NCI-H1105 treated with DMSO at 0.1 percent for 48 hours (cell line): ENCODE results near the gene LRRC3.

Source experiments
- DNase-seq: peaks from one replicate; lab custom pipeline; 2025; lab: John Stamatoyannopoulos, UW

LRRC3 gene

DNA sequence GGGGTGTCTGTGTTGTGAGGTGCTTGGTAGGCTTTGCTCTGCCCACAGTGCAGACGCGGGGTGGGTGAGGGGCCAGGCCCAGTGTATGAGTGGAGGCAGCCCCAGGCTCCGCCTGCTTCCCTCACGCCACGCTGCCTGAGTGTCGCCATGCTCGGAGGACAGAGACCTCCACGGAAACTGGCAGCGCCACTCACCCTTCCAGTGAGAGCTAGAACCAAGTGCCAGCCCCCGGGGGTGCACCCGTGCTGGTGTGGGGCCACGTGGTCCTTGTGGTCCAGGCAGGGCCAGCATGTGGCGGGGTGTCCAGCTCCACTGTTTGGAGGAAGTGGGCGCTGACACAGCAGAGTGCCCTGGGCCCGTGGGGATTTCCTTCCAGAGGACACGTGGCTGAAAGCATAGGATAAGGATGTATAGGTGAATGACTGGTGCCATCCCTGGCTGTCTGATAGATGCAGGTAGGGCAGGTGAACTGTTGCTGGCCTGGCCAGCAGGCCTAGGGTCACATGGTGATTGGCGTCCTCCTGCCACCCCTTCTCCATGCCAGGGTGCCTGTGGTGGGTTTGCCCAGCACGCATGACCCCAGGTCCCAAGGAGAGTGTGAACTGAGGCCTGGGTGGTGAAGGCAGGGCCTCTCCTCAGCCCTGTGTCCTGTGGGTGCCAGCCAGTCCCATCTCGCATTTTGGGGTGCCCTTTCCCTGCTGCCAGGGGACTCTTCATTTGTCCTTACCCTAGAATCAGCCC lies 3.8 kb downstream of the LRRC3 start:
- no peak for DNase-seq

DNA sequence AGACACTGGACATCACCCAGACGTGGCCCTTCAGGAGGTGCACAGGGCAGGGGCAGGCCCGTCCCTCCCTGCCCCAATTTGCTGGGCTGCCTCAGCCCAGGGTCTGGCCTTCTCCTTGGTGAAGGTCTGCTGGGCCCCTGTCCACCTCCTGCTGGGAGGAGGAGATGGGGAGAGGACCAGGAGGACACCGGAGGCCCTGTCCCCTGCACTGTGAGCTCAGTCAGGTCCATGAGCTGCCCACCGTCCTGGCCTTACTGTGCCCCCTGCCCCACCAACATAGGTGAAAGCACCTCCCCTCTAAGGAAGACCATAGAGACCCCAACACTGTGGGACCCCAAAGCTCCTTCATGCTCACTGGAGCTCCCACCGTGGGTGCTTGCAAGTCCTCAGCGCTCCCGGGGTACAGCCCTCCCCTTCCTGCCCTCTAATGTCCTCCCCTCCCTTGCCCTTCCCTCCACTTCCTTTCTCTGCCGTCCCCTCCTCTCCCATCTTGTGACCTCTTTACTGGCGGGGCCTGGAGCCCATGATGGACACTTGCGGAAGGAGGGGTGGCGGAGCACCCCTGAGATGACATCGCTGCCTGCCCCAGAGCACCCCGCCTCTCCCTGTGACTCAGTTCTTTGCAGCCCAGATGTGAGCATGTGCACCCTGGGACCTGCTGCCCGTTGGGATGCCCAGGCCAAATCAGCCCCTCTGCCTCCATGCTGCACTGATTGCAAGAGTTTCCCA lies 4.6 kb downstream of the LRRC3 start:
- no peak for DNase-seq

DNA sequence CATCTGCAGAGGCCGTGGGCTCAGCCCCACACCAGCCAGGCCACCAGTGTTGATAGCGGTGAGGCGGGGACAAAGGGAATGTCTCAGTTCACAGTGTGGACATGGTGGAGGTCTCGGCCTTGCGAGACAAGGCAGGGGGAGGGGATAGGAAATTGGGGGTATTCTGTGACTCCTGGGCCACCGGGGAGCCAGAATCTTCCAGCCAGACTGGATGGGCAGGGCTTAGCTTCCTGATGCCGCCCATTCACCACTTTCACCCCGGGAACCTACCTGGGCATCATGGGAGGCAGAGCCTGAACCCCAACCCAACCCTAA lies 5.1 kb downstream of the LRRC3 start:
- no peak for DNase-seq

DNA sequence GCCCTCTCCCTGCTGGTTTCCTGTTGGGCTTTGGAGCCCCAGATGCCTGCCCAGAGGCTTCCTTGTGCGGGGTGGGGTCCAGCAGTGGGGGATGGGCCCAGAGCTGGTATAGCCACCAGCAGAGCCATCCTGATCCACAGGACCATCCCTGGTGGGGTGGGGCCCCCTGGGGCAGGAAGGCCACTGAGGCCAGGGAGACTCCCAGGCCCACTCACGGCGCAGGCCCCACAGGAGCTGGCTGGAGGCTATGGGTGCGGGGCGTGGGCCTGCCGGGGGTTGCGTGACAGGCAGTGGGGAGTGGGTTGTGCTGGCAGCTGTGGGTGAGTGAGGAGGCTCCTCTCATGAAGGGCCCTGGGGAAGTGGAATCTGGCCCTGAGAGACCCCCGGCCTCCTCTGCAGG lies 5.7 kb downstream of the LRRC3 start:
- DNase-seq, result no peak

DNA sequence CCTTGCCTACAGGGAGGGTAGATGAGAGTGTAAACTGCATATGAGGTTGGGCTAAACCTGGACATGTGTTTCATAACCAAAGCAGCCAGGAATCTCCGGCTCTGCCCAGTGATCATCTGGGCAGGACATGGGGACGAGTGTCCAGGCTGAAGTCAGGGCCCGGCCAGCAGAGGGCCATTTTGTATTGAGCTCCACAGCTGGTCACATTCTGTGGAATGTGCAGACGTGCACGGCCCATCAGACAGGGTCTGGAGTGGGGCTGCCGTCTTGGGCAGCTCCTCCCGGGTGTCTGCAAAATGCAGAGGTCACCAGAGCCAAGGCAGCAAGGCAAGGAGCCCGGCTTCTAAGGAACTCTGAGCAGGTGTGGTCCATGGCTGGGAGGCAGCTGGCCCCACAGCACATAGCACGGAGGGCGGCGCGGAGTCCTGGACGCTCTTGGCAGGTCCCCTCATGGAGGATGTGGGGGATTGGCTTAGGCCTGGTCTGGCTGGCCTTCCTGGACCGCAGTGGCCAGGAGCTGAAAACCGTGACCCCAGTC lies 6.2 kb downstream of the LRRC3 start:
- DNase-seq, result no peak

DNA sequence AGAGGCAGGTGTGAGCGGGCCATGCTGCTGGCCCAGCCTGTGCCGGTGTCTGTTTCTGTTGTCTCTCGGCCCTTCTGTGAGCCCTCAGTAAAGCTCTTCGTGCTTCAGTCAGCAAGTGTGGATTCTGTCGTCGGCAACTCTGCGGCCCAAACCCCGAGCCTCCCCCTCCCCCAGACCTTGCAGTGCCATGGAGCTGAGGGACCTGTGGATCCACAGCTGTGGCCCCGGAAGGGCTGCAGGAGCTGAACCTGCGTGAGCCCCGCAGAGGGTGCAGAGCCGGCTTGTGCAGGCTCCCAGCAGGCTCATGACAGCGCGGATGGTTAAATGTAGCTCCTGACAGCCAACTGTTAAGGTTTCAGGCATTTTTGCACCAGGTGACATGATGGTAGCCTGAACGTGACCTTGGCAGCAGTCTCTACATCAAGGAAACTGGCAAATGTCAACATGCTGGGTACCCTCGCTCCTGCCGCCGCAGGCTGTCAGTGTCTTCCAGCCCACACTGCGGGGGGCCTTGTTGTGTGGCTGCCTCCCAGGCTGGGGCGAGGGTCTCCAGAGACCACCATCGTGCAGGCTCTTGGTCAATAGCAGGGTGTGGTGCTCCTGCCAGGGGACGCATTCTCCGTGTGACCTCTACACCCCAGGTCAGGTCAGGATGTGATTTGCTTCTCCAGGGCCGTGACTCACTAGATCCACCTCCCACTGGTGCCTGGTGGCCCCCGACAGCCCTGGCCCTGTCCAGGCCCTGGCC lies 7.0 kb downstream of the LRRC3 start:
- DNase-seq, result no peak

DNA sequence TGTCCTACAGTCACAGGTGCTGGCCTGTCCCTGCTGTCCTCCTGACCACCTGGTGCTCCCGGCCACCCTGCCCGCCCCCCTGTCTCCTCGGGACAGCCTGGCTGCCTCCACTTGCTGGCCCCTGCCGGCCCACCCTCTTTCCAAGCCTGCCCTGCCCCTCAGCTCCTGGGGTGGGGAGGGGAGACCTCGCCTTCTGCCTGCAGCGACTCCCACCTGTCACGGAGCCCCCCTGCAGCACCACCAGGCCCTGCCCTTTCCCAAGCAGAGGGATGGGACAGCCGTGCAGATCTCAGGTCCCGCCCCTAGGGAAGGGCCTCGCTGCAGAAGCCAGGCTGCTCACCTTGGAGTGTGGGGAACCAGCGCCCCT lies 7.5 kb downstream of the LRRC3 start:
- DNase-seq, result no peak

DNA sequence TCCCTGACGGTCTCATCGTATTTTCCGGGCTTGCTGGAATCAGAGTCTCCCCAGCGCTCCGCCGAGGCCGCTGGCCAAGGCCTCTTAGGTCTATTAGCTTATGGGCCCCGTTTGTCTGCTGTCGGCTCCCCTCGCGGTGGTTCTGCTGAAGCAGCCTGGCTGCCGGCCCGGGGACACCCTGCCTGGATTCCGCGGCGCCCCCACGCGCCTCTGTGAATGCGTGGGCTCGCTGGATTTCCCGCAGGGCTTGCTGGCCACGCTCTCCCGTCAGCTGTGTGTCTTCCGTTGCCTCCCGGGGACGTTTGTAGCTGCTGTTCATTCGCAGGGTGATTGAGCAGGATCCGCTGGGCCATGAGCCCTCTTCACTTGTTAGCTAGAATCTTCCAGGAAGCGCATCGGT lies 8.4 kb downstream of the LRRC3 start:
- no peak for DNase-seq

DNA sequence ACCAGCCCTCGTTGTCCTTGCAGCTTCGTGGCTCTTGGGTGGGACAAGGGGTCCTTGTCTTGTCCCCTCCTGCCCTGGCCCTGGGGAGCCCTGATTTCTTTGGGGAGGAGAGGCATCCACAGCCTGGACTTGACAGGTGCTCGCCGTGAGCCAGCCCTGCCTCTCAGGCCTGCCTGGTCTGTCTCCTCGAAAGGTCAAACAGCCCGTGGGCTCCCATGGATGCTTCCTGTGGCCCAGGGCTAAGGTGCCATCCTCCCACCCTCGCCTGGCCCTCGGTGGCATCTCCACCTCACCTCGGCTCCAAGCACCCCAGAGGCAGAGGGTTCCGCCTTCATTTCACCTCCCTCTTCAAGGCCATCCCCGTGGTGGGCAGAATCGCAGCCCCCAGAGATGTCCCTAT lies 9.0 kb downstream of the LRRC3 start:
- no peak for DNase-seq

DNA sequence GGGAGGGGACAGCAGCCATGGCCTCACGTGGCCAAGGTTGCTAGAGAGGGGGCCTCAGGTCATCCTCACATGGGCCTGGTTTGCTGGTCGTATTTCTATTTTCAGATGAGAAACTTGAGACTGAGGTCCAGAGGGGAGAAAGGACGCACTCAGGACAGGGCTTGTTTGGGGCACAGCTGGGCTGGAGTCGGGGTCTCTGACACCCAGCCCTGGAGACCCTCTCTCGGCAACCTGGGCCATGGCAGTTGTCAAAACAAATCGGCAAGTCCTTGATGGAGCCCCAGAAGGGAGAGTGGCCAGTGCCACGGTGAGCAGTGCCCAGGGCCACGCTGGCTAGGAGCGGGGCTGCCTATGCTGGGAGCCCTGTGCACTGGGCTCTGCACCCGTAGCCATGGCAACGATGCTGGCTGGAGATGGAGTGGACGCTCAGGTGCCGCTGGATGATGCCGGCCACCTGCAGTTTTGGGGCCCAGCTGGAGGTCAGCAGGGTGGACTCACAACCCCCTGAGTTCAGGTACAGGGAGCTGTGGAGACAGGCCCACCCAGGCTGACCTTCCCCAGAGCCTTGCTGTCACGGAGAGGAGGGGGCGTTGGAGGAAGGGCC lies 11.1 kb downstream of the LRRC3 start:
- DNase-seq, result no peak

DNA sequence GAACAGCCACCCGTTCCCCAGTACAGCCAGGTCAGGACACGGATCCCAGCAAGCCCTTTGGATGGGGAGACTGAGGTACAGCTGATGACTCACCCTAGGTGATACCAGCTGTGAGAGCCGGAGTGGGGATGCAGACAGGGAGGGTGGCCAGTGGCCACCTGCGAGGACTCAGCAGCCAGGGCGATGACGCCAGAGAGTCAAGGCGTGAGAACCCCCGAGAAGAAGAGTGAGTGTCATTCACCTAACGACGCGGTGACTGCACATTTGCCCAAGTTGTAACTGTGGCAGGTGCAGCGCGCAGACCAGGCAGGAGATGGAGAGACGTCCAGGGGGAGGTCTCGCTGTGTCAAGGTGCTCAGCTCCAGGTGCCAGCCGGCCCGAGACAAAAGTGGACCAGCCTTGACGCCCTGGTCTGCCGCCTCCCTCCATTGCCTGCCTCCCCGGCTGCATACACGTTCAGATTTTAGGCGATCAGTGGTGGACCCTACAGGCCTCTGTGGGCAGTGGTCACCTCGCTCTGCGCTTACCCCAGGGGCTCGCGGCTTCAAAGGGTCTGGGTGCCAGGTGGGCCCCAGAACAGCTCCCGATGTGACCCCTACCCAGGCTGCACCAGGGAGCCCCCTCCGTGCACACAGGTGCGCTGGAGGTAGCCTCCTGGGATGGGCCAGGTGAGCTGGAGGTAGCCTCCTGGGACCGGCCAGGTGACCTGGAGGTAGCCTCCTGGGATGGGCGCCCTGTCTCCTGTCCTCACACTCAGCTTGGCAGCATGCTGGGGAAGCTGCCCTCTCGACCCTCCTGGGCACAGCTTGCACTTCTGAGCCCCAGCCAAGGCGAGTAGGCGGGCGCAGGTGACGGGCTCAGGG lies 11.9 kb downstream of the LRRC3 start:
- DNase-seq, result no peak

DNA sequence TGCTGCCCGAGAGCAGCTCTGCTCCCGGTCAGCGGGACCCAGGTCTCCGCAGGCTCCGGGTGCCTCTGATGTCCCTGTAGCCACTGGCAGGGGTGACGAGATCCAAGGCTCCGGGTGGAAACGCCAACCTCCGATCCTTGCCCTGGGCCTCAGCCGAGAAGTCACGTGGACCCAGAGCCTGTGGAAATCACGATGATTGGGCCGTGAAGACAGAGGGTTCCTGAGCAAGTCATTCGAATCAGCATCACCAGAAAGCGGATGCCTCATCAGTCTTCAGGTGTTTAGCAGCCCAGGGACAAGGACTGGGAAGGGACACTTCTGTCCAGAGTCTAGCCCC lies 12.5 kb downstream of the LRRC3 start:
- DNase-seq, result no peak

DNA sequence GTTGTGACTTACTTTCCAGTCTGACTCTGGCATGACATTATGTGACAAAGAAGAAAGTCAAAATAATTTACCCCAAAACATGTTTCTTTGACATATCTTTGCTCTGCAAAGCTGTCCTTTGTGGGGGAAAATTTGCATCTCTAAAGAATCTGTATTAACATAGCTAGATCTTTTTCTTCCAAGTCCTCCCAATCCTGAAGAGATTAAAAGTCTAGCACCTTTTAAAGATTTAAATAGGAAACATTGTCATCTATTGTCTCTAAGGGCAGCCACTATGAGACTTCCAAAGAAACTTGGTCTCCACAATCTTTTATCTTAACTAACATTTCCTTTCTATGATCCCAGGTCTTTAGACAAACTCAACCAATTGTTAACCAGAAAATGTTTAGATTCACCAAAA lies 16.0 kb downstream of the LRRC3 start:
- no peak for DNase-seq

DNA sequence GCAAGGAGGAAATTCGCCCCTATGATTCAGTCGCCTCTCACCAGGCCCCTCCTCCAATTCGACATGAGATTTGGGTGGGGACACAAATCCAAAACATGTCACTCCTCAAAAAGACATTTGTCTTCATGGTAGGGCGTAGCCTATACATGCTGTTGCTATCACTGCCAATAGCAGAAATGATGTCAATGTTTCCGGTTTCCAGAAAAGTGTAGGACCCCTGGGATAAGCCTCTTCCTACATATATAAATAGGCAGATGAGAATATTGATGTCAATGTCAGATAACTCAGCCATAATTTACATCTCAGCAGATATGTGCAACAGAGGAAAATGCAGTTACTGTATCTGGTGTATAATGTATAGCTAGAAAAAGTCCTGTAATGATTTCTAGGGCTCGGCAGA lies 16.7 kb downstream of the LRRC3 start:
- DNase-seq, result no peak

DNA sequence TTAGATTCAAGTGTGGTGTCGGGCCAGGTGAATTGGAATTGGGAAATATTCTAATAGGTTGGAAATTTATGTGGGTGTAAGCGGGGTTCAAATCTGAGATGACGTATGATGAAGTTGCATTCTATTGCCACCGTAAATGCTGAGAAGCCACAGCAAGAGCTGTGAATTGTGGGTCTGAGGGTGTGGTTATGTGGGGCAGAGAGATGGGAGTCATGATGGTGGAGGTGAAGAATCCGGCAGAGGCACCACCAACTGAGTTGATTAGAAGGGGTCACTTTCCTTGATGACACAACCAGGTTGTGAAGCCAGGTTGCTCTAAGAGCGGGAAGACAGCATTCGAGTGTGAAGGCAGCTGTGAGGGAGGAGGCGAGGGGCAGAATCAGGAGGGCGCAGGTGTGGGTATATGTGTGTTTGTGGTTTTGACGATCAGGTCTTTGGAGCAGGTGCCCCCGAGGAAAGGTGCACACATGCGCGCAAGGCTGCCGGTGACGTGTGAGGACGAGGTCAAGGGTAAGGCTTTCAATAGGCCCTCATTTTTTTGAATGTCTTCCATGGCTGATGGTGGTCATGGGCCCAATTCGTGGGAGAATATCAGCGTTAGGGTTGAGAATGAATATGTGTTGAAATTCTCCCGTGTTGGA lies 18.7 kb downstream of the LRRC3 start:
- no peak for DNase-seq

DNA sequence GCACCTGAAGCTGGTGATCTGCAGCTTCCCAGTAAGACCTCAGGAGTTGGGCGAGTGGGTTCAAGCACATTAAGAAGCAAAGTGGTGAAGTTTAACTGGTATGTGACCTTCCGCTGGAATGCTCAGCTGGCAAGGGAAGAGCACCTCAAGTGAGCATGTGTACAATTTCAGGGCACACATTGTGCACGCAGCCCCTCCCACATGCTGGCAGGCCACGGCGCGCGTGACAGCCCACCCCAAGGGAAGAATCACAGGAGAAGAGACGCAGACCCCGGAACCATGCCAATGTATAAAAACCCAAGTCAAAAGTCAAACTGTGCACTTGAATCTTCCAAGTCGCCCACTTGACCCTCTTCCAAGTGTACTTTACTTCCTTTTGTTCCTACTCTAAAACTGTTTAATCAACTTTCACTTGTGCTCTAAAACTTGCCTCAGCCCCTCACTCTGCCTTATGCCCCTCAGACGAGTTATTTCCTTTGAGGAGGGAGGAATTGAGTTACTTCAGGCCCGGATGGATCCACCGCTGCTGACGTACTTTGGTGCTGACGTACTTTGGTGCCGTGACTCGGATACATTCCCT lies 20.0 kb downstream of the LRRC3 start:
- no peak for DNase-seq

DNA sequence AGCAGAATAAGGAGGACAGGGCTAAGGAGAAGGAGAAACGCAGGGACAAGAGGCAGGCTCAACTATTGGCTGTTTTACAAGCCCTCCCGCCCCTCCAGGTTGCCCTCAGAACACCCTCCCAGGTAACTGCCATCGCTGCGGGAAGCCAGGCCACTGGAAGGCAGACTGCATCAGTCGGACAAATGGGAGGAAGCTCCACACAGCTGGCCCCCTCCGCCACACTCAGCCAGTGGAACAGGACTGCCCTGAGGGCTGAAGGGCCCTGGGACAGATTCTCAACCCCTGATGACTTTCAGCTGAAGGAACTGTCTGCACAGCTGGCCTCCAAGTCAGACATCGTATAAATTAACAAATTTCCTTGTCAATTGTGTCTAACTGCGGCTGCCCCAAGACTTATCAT lies 21.8 kb downstream of the LRRC3 start:
- DNase-seq, result no peak

DNA sequence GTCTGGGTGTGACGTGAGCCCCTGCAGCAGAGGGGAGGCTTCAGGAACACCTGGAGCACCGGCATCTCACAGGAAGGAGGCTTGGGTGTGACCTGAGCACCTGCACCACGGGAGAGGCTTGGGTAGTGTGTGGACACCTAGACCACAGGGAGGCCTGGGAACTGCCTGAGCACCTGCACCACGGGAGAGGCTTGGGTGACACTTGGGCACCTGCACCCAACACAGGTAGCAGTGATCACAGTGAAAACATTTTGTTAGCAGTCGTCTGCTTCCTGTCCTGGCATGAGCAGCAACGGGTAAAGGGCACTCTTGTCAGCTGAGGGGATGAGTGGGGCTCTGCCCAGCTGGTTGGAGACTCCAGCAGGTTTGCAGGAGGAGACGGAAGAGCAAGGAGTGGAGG lies 22.4 kb downstream of the LRRC3 start:
- DNase-seq, result no peak

DNA sequence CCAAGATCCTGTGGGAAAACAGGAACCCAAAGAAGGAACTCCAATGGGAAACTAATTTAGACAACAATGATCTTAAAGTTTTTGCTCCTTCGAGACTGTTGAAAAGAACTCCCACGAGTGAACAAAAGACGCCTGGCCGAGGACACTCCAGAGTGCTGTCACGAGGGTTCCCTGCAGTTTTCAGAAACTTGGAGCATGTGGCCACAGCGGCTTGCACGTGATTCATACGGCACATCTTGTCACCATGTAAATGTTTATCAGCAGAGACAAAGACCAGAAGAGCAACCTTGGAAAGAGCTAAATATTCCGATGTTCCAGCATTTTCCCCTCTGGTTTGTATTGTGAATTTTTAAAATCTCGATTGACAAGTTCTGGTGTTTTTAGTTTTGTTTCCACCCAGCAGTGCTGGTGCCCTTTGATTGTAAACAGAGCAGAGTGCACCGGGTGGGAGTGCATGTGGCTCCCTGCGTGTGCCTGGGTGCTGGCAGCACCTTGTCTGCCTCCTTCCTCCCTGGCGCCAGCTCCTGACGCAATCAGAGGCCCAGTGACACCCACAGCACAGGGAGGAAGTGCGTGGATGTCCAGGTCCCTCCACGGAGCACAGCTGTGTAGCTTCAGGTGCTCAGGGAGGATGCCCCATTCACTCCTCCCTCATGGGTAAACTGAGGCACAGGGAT lies 23.0 kb downstream of the LRRC3 start:
- DNase-seq, result no peak

DNA sequence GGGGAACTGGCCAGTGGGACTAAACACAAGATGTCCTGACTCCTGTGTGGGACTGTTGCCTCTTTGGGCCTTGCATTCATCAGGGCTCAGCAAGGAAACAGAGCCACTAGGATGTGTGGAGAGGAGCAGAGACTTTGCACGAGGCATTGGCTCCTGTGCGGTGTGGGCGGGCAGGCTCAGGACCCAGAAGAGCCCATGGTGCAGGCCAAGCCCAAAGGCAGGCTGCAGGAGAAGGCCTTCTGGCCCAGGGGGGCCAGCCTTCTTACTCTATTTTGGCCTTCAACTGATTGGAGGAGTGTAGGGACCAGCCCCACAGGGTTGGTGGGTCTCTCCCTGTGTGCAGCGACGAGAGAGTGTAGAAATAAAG lies 23.5 kb downstream of the LRRC3 start:
- DNase-seq, result no peak
